Natural killer cell (primary cell): ENCODE data around the gene BBX. TPM values are rescaled to one million over a fixed set of nuclear protein-coding genes. Genes with fewer than 3 reads are reported as not detected.

ENCODE experiments used
- ATAC-seq, 3 donors: fragments of 150-1000 bp in 2 of 3; fragments of 200-7000 bp in 1 of 3; cut with Tn5 transposase; 1 replicate in 1 of 3; 2 replicates in 2 of 3; pipeline ENCODE4 v1.10.0; 2021; ENCODE audit warnings: mild to moderate bottlenecking in 2 of 3, moderate library complexity in 2 of 3
- DNase-seq, 2 donors: peaks; one replicate each; pipeline versions ENCODE4 v3.0.0 to v3.0.0-alpha.2; 2013 to 2021; ENCODE audit warnings: mixed read lengths in 1 of 2
- H3K27ac ChIP-seq: one replicate; pipeline ENCODE4 v1.5.1; 2013; ENCODE audit warnings: mild to moderate bottlenecking, low read length
- H3K27me3 ChIP-seq: one replicate; pipeline ENCODE4 v1.6.1; 2013; ENCODE audit warnings: low read length; ENCODE audit not compliant: control insufficient read depth, insufficient read depth
- H3K36me3 ChIP-seq: one replicate; pipeline ENCODE4 v1.6.1; 2013; ENCODE audit warnings: low read length; ENCODE audit not compliant: control insufficient read depth, insufficient read depth
- H3K4me1 ChIP-seq: one replicate; pipeline ENCODE4 v1.6.1; 2013; ENCODE audit warnings: low read length; ENCODE audit not compliant: control insufficient read depth, insufficient read depth
- H3K4me3 ChIP-seq: one replicate; pipeline ENCODE4 v1.5.1; 2013; ENCODE audit warnings: low read length
- H3K9me3 ChIP-seq: one replicate; pipeline ENCODE4 v1.6.1; 2013; ENCODE audit warnings: low read length; ENCODE audit not compliant: control insufficient read depth, insufficient read depth
- H3K27ac Mint-ChIP-seq, 2 donors: one replicate each; pipeline ENCODE4 v1.8.0; 2022; ENCODE audit warnings: mild to moderate bottlenecking in 2 of 2, mixed read lengths in 2 of 2, moderate library complexity in 1 of 2
- H3K27me3 Mint-ChIP-seq, 2 donors: one replicate each; pipeline ENCODE4 v1.8.0; 2022; ENCODE audit warnings: low read depth in 2 of 2, mixed read lengths in 2 of 2
- H3K36me3 Mint-ChIP-seq: one replicate; pipeline ENCODE4 v1.8.0; 2022; ENCODE audit warnings: mixed read lengths
- H3K4me1 Mint-ChIP-seq, 2 donors: one replicate each; pipeline ENCODE4 v1.8.0; 2022; ENCODE audit warnings: mixed read lengths in 2 of 2
- H3K4me3 Mint-ChIP-seq: one replicate; pipeline ENCODE4 v1.8.0; 2022; ENCODE audit warnings: mild to moderate bottlenecking, moderate library complexity, mixed read lengths
- H3K9me3 Mint-ChIP-seq, 2 donors: one replicate each; pipeline ENCODE4 v1.8.0; 2022; ENCODE audit warnings: mixed read lengths in 2 of 2
- WGBS: methylation state at CpG from one replicate; pipeline ENCODE4 v1.1.7; 2013; ENCODE audit warnings: missing lambda C conversion rate; ENCODE audit not compliant: insufficient coverage; 5-methylcytosine and 5-hydroxymethylcytosine counted together
- intact Hi-C: fragments of 100-400 bp; cut with micrococcal nuclease; formaldehyde crosslinking; loops from one replicate; pipeline ENCODE4 v1.14.2; 2022
- total RNA-seq, 4 donors: library from RNA; stranded (reverse); fragments of 120-200 nt in 1 of 4; gene quantifications; one replicate each; pipeline versions ENCODE4 v1.2.3 to v1.2.4, GENCODE V29; 2013 to 2022
- TF ChIP-seq, protein P1 (sequence below): fragments of 200-600 bp; IDR thresholded peaks from one replicate; pipeline ENCODE4 v1.8.0; 2022; ENCODE audit warnings: antibody characterized with exemption

The BBX gene
- total RNA-seq, 3 donors from 2014 or later (not counting 1 experiment from before 2014, with no cell fraction given): 80.0 to 87.1 (median 83.4) TPM

DNA sequence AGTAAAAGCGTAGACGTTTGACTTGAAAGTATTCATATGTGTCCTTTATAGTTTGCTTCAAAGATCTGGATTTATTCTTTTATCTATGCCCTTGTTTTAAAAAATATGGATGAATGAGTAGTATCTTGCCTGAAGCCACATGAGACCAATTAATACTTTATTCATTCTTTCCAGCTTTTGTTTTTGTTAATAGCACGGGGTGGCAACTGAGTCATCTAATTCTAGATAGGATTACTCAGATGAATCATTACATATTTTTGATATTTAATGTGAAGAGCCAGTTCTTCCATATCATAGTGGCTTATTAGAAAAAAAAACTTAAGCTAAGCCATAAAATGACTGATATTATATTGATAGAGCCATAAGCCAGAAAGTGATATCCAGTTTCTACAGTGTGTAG is 121.9 kb downstream of the BBX start:
- intact Hi-C loops: no loop called here
- no peak overlapping the region for H3K27ac ChIP-seq
- TF ChIP-seq, protein P1, sequence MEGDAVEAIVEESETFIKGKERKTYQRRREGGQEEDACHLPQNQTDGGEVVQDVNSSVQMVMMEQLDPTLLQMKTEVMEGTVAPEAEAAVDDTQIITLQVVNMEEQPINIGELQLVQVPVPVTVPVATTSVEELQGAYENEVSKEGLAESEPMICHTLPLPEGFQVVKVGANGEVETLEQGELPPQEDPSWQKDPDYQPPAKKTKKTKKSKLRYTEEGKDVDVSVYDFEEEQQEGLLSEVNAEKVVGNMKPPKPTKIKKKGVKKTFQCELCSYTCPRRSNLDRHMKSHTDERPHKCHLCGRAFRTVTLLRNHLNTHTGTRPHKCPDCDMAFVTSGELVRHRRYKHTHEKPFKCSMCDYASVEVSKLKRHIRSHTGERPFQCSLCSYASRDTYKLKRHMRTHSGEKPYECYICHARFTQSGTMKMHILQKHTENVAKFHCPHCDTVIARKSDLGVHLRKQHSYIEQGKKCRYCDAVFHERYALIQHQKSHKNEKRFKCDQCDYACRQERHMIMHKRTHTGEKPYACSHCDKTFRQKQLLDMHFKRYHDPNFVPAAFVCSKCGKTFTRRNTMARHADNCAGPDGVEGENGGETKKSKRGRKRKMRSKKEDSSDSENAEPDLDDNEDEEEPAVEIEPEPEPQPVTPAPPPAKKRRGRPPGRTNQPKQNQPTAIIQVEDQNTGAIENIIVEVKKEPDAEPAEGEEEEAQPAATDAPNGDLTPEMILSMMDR: no peak
- no peaks in the 10 kb centered on the region for H3K27me3 ChIP-seq
- no peak for ATAC-seq
- H3K36me3 ChIP-seq: peaks cover 6% of the 10 kb centered on the region
- no peaks in the 10 kb centered on the region for H3K9me3 ChIP-seq
- 90% methylated on average over 2 of the region's 3 CpGs for WGBS
- no peaks in the 10 kb centered on the region for H3K27me3 Mint-ChIP-seq
- no peak overlapping the region for H3K4me3 ChIP-seq
- DNase-seq: no peak
- H3K27ac Mint-ChIP-seq: no peak overlapping the region
- H3K4me3 Mint-ChIP-seq: no peak overlapping the region
- no peaks in the 10 kb centered on the region for H3K9me3 Mint-ChIP-seq
- no peaks in the 10 kb centered on the region for H3K36me3 Mint-ChIP-seq
- no peaks in the 10 kb centered on the region for H3K4me1 ChIP-seq
- peaks cover 13 to 36% of the 10 kb centered on the region in 2 donors for H3K4me1 Mint-ChIP-seq

DNA sequence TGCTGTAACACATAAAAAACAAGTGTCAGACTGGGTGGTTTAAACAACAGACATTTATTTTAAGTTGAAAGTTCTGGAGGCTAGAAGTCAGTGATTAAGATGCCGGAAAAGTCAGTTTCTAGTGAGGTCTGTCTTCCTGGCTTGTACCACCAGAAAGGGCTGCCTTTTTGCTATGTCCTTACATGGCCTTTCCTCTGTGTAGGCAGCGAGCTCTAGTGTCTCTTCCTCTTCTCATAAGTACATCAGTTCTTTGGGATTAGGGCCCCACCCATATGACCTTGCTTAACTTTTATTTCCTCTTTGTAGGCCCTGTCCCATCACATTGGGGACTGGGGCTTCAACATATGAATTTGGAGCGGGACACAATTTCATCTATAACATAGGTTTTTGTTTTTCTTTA is 128.0 kb downstream of the BBX start:
- Mint-ChIP-seq H3K4me3 (no peak overlapping the region), H3K9me3 (no peaks in the 10 kb centered on the region), H3K4me1 (peaks cover 17 to 33% of the 10 kb centered on the region in 2 donors), H3K36me3 (no peaks in the 10 kb centered on the region), H3K27ac (no peak overlapping the region), H3K27me3 (no peaks in the 10 kb centered on the region)
- Histone ChIP-seq H3K27me3 (no peaks in the 10 kb centered on the region), H3K4me3 (no peak overlapping the region), H3K36me3 (peaks cover 6% of the 10 kb centered on the region), H3K27ac (no peak overlapping the region), H3K9me3 (no peaks in the 10 kb centered on the region), H3K4me1 (no peaks in the 10 kb centered on the region)
- TF ChIP-seq, protein P1: no peak
- WGBS: 87% methylated on average over 2 of the region's 3 CpGs
- ATAC-seq (no peak), DNase-seq (no peak)
- intact Hi-C loops: no loop called here

DNA sequence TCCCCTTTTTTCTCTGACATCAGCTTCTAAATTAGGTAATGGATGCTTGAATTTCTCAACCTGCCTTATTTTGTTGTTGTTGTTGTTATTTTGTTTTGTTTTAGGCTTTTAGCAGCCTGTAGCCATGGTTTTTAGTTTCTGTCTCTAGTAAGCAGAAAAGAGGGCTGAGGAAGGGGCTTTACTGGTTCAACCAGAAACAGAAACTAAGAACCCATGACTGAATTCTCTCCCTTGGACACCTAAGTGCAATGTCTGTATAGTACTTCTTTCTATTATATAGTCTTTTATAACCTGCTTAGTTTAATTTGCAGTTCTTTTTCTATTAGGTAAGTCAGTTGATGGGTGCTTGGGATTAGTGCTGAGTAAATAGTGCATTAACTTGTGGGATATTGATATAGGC is 129.0 kb downstream of the BBX start:
- Histone ChIP-seq H3K4me3 (no peak overlapping the region), H3K27me3 (no peaks in the 10 kb centered on the region), H3K4me1 (no peaks in the 10 kb centered on the region), H3K9me3 (no peaks in the 10 kb centered on the region), H3K27ac (no peak overlapping the region), H3K36me3 (peaks cover 6% of the 10 kb centered on the region)
- no peaks in the 10 kb centered on the region for H3K27me3 Mint-ChIP-seq
- intact Hi-C loops: no loop called here
- DNase-seq (no peak), ATAC-seq (peak in 1 of 3 donors; percentile 29)
- peak overlapping the region; percentile 43 to 55 for H3K27ac Mint-ChIP-seq
- H3K9me3 Mint-ChIP-seq: no peaks in the 10 kb centered on the region
- peaks cover 17 to 37% of the 10 kb centered on the region in 2 donors for H3K4me1 Mint-ChIP-seq
- no peaks in the 10 kb centered on the region for H3K36me3 Mint-ChIP-seq
- H3K4me3 Mint-ChIP-seq: no peak overlapping the region
- TF ChIP-seq, protein P1: no peak

GRCh38 chr3:107654218-107654617 is 131.5 kb downstream of the BBX start:
- no peak overlapping the region for H3K27ac ChIP-seq
- no CpG with 5 or more reads among the region's 1 CpG for WGBS
- intact Hi-C loops: no loop called here
- H3K4me1 ChIP-seq: no peaks in the 10 kb centered on the region
- TF ChIP-seq, protein P1: no peak
- Mint-ChIP-seq H3K4me3 (no peak overlapping the region), H3K4me1 (peaks cover 12 to 33% of the 10 kb centered on the region in 2 donors), H3K36me3 (no peaks in the 10 kb centered on the region), H3K27me3 (no peaks in the 10 kb centered on the region), H3K27ac (no peak overlapping the region), H3K9me3 (no peaks in the 10 kb centered on the region)
- H3K27me3 ChIP-seq: no peaks in the 10 kb centered on the region
- no peaks in the 10 kb centered on the region for H3K9me3 ChIP-seq
- H3K4me3 ChIP-seq: no peak overlapping the region
- no peaks in the 10 kb centered on the region for H3K36me3 ChIP-seq
- ATAC-seq (no peak), DNase-seq (no peak)
